Muscle of leg (tissue), 11 donors: ENCODE data around the gene RAB15. TPM values are rescaled to one million over a fixed set of nuclear protein-coding genes. Genes with fewer than 3 reads are reported as not detected.
A peak's percentile ranks its signal among the peaks of the same experiment; 100 is the strongest.

Experiments
- DNase-seq: peaks from one replicate; pipeline ENCODE4 v3.0.0; 2013
- H3K27ac ChIP-seq: one replicate; pipeline ENCODE4 v1.5.1; 2013; ENCODE audit warnings: mild to moderate bottlenecking, low read length, control low read depth
- H3K27me3 ChIP-seq: one replicate; pipeline ENCODE4 v1.6.1; 2013; ENCODE audit warnings: low read length; ENCODE audit not compliant: control insufficient read depth, insufficient read depth
- H3K36me3 ChIP-seq: one replicate; pipeline ENCODE4 v1.6.1; 2013; ENCODE audit warnings: low read length; ENCODE audit not compliant: control insufficient read depth, insufficient read depth
- H3K4me1 ChIP-seq: one replicate; pipeline ENCODE4 v1.6.1; 2013; ENCODE audit warnings: low read length; ENCODE audit not compliant: control insufficient read depth, insufficient read depth
- H3K4me3 ChIP-seq: one replicate; pipeline ENCODE4 v1.5.1; 2013; ENCODE audit warnings: low read length, control low read depth
- H3K9me3 ChIP-seq: replicated peaks from 2 replicates; pipeline ENCODE4 v1.6.1; 2013; ENCODE audit warnings: low read depth, low read length; ENCODE audit not compliant: control insufficient read depth
- WGBS: methylation state at CpG from one replicate; pipeline ENCODE4 v1.1.5; 2013; ENCODE audit warnings: missing lambda C conversion rate; ENCODE audit not compliant: insufficient coverage; 5-methylcytosine and 5-hydroxymethylcytosine counted together
- polyA plus RNA-seq, 8 donors: library from polyadenylated mRNA; unstranded; fragments of 120-200 nt; gene quantifications; one replicate each; pipeline versions ENCODE4 v1.2.1 to v1.2.3, GENCODE V29; 2013; ENCODE audit warnings: inconsistent platforms in 1 of 8, low replicate concordance in 1 of 8; ENCODE audit not compliant: insufficient read length in 8 of 8, insufficient read depth in 1 of 8
- total RNA-seq: library from RNA; stranded (reverse); fragments of 120-200 nt; gene quantifications from one replicate; pipeline ENCODE4 v1.2.4, GENCODE V29; 2013

RAB15 gene
- total and polyA plus RNA-seq, 9 donors = 15.7 to 31.8 (median 23.9) TPM

- DNase-seq = no peak
- H3K36me3 ChIP-seq = peaks cover 44% of the 10 kb centered on the region
Measured at GRCh38 chr14:64948612-64949210, 23.4 kb downstream of the RAB15 start.

GRCh38 chr14:64947710-64948611 lies 24.2 kb downstream of the RAB15 start:
- 88% methylated on average over 27 of the region's 28 CpGs for WGBS
- DNase-seq = no peak
- H3K9me3 ChIP-seq = no peaks in the 10 kb centered on the region
- no peak overlapping the region for H3K4me3 ChIP-seq
- H3K4me1 ChIP-seq = peaks cover 16% of the 10 kb centered on the region
- peaks cover 45% of the 10 kb centered on the region for H3K36me3 ChIP-seq
- no peak overlapping the region for H3K27ac ChIP-seq
- H3K27me3 ChIP-seq = no peaks in the 10 kb centered on the region

More at GRCh38 chr14:64948612-64949210, 23.4 kb downstream of the RAB15 start:
- Histone ChIP-seq H3K4me1 (peaks cover 14% of the 10 kb centered on the region), H3K4me3 (no peak overlapping the region), H3K27me3 (no peaks in the 10 kb centered on the region), H3K27ac (no peak overlapping the region), H3K9me3 (no peaks in the 10 kb centered on the region)
- WGBS = 93% methylated on average over 3 of the region's 8 CpGs

- no peak overlapping the region for H3K27ac ChIP-seq
Measured at GRCh38 chr14:64946310-64947045, 25.7 kb downstream of the RAB15 start.

GRCh38 chr14:64945431-64946178 lies 26.5 kb downstream of the RAB15 start:
- no peak overlapping the region for H3K27ac ChIP-seq
- no peaks in the 10 kb centered on the region for H3K27me3 ChIP-seq
- peaks cover 31% of the 10 kb centered on the region for H3K36me3 ChIP-seq
- H3K9me3 ChIP-seq = no peaks in the 10 kb centered on the region
- WGBS = 92% methylated on average over 7 of the region's 12 CpGs
- H3K4me1 ChIP-seq = peaks cover 15% of the 10 kb centered on the region
- DNase-seq = no peak
- H3K4me3 ChIP-seq = no peak overlapping the region

More at GRCh38 chr14:64946310-64947045, 25.7 kb downstream of the RAB15 start:
- WGBS = 90% methylated on average over 4 of the region's 6 CpGs
- H3K4me3 ChIP-seq = no peak overlapping the region
- H3K9me3 ChIP-seq = no peaks in the 10 kb centered on the region
- no peaks in the 10 kb centered on the region for H3K27me3 ChIP-seq
- peaks cover 38% of the 10 kb centered on the region for H3K36me3 ChIP-seq
- no peak for DNase-seq
- peaks cover 15% of the 10 kb centered on the region for H3K4me1 ChIP-seq

- no peaks in the 10 kb centered on the region for H3K9me3 ChIP-seq
- H3K27me3 ChIP-seq = no peaks in the 10 kb centered on the region
- peaks cover 15% of the 10 kb centered on the region for H3K4me1 ChIP-seq
- peaks cover 28% of the 10 kb centered on the region for H3K36me3 ChIP-seq
- no peak overlapping the region for H3K4me3 ChIP-seq
- WGBS = 94% methylated on average over 2 of the region's 4 CpGs
- no peak overlapping the region for H3K27ac ChIP-seq
- DNase-seq = no peak
Measured at GRCh38 chr14:64944861-64945260, 27.3 kb downstream of the RAB15 start.

- peaks cover 27% of the 10 kb centered on the region for H3K36me3 ChIP-seq
- WGBS = no CpG with 5 or more reads among the region's 2 CpGs
- DNase-seq = peak; percentile 40
Measured at GRCh38 chr14:64944041-64944440, 28.1 kb downstream of the RAB15 start.

GRCh38 chr14:64943556-64943955 lies 28.6 kb downstream of the RAB15 start:
- WGBS = no CpG with 5 or more reads among the region's 6 CpGs
- DNase-seq = no peak
- H3K36me3 ChIP-seq = peaks cover 26% of the 10 kb centered on the region
- H3K4me1 ChIP-seq = peaks cover 15% of the 10 kb centered on the region
- no peaks in the 10 kb centered on the region for H3K9me3 ChIP-seq
- no peaks in the 10 kb centered on the region for H3K27me3 ChIP-seq
- H3K4me3 ChIP-seq = no peak overlapping the region
- H3K27ac ChIP-seq = no peak overlapping the region

More at GRCh38 chr14:64944041-64944440, 28.1 kb downstream of the RAB15 start:
- no peak overlapping the region for H3K27ac ChIP-seq
- no peaks in the 10 kb centered on the region for H3K27me3 ChIP-seq
- no peaks in the 10 kb centered on the region for H3K9me3 ChIP-seq
- no peak overlapping the region for H3K4me3 ChIP-seq
- H3K4me1 ChIP-seq = peaks cover 15% of the 10 kb centered on the region

GRCh38 chr14:64942531-64943111 lies 29.5 kb downstream of the RAB15 start, which contains the start of gene GPX2:
TSS of gene GPX2 (minus strand) at chr14:64942745. CDS start at chr14:64942726, 19 bp downstream.
- WGBS = 54% methylated on average over 4 of the region's 13 CpGs
- Histone ChIP-seq H3K27ac (no peak within 1 kb of the TSS), H3K4me3 (no peak within 1 kb of the TSS), H3K27me3 (no peaks in the 10 kb centered on the region), H3K4me1 (peaks cover 15% of the 10 kb centered on the region), H3K36me3 (peaks cover 19% of the 10 kb centered on the region), H3K9me3 (no peaks in the 10 kb centered on the region)
- no peak for DNase-seq

GRCh38 chr14:64940336-64940910 lies 31.7 kb downstream of the RAB15 start:
- no peak overlapping the region for H3K27ac ChIP-seq
- no peak overlapping the region for H3K4me3 ChIP-seq
- no peak for DNase-seq
- no peaks in the 10 kb centered on the region for H3K9me3 ChIP-seq
- peaks cover 12% of the 10 kb centered on the region for H3K36me3 ChIP-seq
- H3K4me1 ChIP-seq = peaks cover 19% of the 10 kb centered on the region
- no peaks in the 10 kb centered on the region for H3K27me3 ChIP-seq
- WGBS = 100% methylated on average over 1 of the region's 3 CpGs
